ENCODE data around the gene MRPS27. TPM values are rescaled to one million over a fixed set of nuclear protein-coding genes. Genes with fewer than 3 reads are reported as not detected.

The MRPS27 gene
- total and polyA plus RNA-seq, 9 of the 15 experiments (the other 6 are each of a cell fraction or from before 2014, with no cell fraction given): 73.6 to 144 (median 106) TPM

GRCh38 chr5:72280581-72281069 lies 39.4 kb downstream of the MRPS27 start (continued):
- no peak for TF ChIP-seq ZBTB2 (IDR thresholded peaks at IDR 0.05)
- no peak for TF ChIP-seq ZNF398 (CRISPR knock-in tag; IDR thresholded peaks at IDR 0.05)
- no peak for TF ChIP-seq ZSCAN29 (IDR thresholded peaks at IDR 0.05)
- TF ChIP-seq HNRNPLL (IDR thresholded peaks at IDR 0.05; ENCODE audit: low read depth, low read length, poor library complexity, severe bottlenecking): no peak
- no peak; the same call in 1 of the 2 replicates for TF ChIP-seq GABPA (tag; conservative IDR thresholded peaks at IDR 0.05; ENCODE audit: low read depth)
- TF ChIP-seq CBX1 (IDR thresholded peaks at IDR 0.05; ENCODE audit: low read depth): no peak
- no peak for TF ChIP-seq HDGF (IDR thresholded peaks at IDR 0.05)
- TF ChIP-seq TBL1XR1 (IDR thresholded peaks at IDR 0.05; ENCODE audit: low read length in 2 of 2): no peak
- TF ChIP-seq TCF3 (CRISPR knock-in tag; IDR thresholded peaks at IDR 0.05): no peak
- TF ChIP-seq CREBBP (IDR thresholded peaks at IDR 0.05; ENCODE audit: low read depth, low read length): no peak
- no peak for TF ChIP-seq ZNF384 (IDR thresholded peaks at IDR 0.05; ENCODE audit: low read depth, low read length)
- no peak for TF ChIP-seq RFX7 (CRISPR knock-in tag; IDR thresholded peaks at IDR 0.05)
- TF ChIP-seq JUN (IDR thresholded peaks at IDR 0.05; ENCODE audit: borderline replicate concordance, low read depth, low read length): no peak
- TF ChIP-seq JUN (CRISPR knock-in tag; IDR thresholded peaks at IDR 0.05; ENCODE audit: borderline replicate concordance): no peak
- no peak for TF ChIP-seq FIP1L1 (IDR thresholded peaks at IDR 0.05; ENCODE audit: low read depth, low read length, poor library complexity, severe bottlenecking)
- TF ChIP-seq ZNF609 (CRISPR knock-in tag; IDR thresholded peaks at IDR 0.05; ENCODE audit: borderline replicate concordance): no peak
- no peak for TF ChIP-seq ARID3A (IDR thresholded peaks at IDR 0.05; ENCODE audit: borderline replicate concordance, low read depth, low read length)
